Measurements from ENCODE around the gene ARHGAP18. TPM values are rescaled to one million over a fixed set of nuclear protein-coding genes. Genes with fewer than 3 reads are reported as not detected.
A peak's percentile ranks its signal among the peaks of the same experiment; 100 is the strongest.

The ARHGAP18 gene
- total and polyA plus RNA-seq, 2 of the 13 experiments (the other 11 are each of a cell fraction or from before 2014, with no cell fraction given), result 58.2 to 115 TPM

DNA sequence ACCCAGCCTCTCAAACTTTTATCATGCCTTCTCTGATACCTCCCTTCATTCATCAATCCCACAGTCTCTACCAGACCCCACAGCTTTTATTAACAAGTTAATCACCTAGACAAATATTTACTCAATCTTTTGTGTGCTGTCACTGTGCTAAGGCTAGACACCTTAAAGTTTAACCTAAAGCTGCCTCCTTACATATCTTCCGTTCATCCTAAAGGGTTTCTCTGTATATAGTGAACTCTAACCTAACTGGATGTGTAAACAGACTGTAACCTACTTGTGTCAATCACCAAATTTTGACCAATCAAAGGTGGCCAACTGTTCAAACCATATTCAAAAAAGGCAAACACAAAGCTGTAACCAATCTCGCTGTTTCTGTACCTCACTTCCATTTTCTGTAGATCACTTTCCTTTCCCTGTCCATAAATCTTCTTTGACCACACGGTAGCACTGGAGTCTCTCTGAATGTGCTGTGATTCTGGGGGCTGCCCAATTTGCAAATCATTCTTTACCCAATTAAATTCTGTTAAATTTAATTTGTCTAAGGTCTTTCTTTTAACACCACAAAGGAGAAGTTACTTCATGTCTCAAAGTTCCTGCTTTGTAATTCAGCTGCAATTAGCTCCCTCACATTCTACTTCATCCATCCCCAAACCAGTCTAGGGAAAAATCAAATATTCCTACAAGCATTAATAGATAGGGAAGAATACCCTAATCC, 72.5 kb downstream of the ARHGAP18 start (continued):
- TF ChIP-seq ZNF142 (CRISPR knock-in tag; IDR thresholded peaks at IDR 0.05) (no peak), ZNF331 (CRISPR knock-in tag; IDR thresholded peaks at IDR 0.05) (no peak), ATF5 (CRISPR knock-in tag; IDR thresholded peaks at IDR 0.05; ENCODE audit: low read depth) (no peak), NFKB2 (CRISPR knock-in tag; IDR thresholded peaks at IDR 0.05; ENCODE audit: borderline replicate concordance) (no peak), IRX3 (CRISPR knock-in tag; IDR thresholded peaks at IDR 0.05; ENCODE audit: borderline replicate concordance, low read depth) (no peak), ZNF747 (CRISPR knock-in tag; IDR thresholded peaks at IDR 0.05; ENCODE audit: borderline replicate concordance) (no peak), KLF16 (CRISPR knock-in tag; IDR thresholded peaks at IDR 0.05) (no peak), ZSCAN25 (CRISPR knock-in tag; IDR thresholded peaks at IDR 0.05) (no peak), REXO4 (CRISPR knock-in tag; IDR thresholded peaks at IDR 0.05; ENCODE audit: borderline replicate concordance) (no peak), HMG20A (CRISPR knock-in tag; IDR thresholded peaks at IDR 0.05; ENCODE audit: borderline replicate concordance) (peak; percentile 12; the same call in 1 of the 2 replicates), PAWR (CRISPR knock-in tag; IDR thresholded peaks at IDR 0.05; ENCODE audit: borderline replicate concordance) (no peak), TBP (CRISPR knock-in tag; IDR thresholded peaks at IDR 0.05) (no peak), ZNF280B (CRISPR knock-in tag; IDR thresholded peaks at IDR 0.05; ENCODE audit: borderline replicate concordance) (no peak)
- TF ChIP-seq, protein P1, sequence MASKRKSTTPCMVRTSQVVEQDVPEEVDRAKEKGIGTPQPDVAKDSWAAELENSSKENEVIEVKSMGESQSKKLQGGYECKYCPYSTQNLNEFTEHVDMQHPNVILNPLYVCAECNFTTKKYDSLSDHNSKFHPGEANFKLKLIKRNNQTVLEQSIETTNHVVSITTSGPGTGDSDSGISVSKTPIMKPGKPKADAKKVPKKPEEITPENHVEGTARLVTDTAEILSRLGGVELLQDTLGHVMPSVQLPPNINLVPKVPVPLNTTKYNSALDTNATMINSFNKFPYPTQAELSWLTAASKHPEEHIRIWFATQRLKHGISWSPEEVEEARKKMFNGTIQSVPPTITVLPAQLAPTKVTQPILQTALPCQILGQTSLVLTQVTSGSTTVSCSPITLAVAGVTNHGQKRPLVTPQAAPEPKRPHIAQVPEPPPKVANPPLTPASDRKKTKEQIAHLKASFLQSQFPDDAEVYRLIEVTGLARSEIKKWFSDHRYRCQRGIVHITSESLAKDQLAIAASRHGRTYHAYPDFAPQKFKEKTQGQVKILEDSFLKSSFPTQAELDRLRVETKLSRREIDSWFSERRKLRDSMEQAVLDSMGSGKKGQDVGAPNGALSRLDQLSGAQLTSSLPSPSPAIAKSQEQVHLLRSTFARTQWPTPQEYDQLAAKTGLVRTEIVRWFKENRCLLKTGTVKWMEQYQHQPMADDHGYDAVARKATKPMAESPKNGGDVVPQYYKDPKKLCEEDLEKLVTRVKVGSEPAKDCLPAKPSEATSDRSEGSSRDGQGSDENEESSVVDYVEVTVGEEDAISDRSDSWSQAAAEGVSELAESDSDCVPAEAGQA (IDR thresholded peaks at IDR 0.05; ENCODE audit: low read depth), result no peak
- TF ChIP-seq, protein P1 (CRISPR knock-in tag; IDR thresholded peaks at IDR 0.05; ENCODE audit: borderline replicate concordance), result no peak
